Germinal center (tissue), 1 donor: ENCODE results near the gene RXRA.

Experiments used
- DNase-seq: peaks from one replicate; pipeline ENCODE4 v3.0.0; 2012; ENCODE audit warnings: mixed read lengths, low spot score

RXRA gene

DNA sequence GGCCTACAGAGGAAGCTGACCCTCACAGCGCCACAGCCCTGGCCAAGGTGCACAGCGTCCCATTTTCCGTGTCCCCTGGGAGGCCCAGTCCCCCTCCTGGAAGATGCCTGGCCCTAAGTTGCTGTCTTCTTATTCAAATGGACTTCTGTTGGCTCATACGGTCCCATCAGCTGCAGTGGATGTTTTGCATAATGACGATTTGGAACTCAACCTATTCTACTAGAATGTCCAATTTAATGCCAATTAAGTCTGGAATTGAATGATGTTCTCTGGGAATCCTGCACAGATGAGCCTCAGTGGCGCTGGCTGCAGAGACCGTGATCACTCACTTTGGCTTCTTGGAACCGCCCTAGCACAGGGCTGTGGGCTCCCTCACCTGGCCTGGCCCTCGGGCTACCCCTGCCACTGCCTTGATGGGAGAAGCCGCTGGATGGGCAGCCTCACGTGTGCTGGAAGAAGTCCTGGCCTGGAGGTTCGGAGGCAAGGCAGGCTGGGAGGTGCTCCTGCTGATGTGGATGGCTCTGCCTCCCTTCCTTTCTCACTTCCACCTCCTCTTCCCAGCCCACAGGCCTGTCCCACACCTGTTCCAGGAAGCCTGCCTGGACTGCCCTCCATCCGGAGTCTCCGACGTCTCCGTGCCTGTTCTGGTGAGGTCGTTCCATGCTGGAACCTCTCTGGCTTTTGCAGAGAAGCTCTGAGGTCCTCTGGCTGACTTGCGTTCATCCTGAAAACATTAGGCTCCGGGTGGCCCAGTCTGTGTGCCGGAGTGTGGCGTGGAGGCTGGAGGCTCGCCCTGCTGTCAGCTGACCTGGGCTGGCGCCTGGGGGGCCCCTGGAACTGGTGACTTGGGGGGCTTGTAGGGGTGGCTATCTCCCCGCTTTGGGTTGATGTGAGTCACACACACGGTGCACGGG is 147.1 kb downstream of the RXRA start:
- no peak for DNase-seq

DNA sequence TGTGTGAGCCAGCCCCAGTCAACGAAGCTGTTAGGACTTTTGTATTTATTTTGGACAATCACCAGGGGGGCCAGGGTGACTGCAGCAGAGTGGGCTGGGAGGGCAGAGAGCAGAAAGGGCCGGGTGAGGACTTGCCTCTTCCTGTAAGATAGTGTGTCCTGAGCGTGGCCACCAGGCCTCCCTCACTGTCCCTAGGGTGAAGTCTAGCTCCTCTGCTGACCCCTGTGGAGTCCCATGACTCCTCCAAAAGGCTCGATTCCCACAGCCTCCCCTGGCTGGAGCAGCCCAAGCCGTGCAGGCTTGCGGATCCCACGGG is 147.8 kb downstream of the RXRA start:
- no peak for DNase-seq

DNA sequence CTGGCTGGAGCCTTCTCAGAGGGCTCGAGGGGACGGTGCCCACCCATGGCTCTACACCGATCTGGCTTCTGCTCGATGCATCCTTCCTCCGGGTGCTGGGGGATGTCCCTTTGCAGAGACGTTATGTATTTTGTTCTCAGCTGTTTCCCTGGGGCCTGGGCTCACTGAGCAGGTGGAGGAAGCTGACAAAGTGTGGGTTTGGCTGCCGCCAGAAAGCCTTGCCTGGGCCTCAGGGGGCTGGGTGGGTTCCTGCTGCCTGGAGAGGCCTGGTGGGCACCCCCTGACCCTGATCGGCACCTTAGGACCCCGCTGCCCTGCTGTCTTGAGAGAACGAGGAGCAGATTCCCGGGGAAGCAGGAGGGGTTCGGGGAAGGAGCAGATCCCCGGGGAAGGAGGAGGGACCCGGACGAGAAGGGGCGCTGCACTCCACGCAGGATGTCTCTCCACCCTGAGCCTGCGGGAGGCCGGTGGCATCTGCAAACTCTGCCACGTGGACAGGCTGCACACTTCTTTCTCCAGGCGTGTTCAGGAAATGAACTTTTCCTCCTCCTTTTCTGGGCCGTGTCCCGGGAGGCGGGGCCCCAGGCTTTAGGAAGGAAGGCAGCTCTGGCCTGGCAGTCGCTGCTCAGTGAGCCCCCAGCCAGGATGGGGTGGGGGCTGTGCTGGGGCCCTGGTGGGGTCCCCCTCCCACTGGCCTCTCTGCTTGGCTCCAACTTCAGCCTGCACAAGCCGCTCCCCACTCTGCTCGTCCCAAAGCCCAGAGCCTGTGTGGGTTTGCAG is 148.9 kb downstream of the RXRA start:
- DNase-seq, result peak; percentile 22

DNA sequence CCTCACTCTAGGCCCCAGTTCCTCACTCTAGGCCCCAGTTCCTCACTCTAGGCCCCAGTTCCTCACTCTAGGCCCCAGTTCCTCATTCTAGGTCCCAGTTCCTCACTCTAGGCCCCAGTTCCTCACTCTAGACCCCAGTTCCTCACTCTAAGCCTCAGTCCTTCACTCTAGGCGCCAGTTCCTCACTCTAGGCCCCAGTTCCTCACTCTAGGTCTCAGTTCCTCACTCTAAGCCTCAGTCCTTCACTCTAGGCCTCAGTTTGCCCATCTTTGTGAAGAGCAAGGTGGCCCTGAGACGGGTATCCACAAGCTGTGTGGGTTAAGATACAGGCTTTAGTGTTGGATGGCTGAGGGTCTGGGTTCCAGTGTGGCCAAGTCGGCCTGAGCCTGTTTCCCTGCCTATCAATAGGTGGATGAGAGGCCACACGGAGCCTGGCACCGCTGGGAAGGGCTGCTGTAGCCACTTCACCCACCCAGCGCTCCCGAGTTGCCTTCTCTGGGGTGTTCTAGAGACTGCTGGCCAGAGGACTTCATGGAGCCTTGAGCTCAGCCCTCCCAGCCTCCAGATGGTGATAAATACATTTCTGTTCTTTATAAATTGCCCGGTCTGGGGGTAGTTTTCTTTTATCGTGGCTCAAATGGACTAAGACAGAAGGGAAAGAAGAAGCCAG is 150.2 kb downstream of the RXRA start:
- DNase-seq, result no peak

DNA sequence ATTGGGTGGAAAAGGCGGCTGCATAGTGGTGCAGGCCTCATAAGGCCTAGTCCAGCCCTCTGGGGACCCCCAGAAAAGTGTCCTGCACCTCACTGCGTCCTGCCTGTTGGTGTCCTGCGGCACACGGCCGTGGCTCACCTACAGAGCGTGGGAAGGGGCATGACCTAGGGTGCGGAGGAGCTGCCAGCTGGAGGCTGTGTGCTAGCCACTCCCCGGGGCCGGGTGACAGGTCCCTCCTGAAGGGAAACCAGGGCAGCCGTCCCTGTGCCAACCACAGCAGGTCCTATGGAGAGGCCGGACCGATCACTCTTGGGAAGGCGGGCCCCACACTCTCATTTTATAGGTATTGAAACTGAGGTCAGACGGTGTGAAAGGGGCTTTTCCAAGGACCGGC is 150.7 kb downstream of the RXRA start:
- no peak for DNase-seq

DNA sequence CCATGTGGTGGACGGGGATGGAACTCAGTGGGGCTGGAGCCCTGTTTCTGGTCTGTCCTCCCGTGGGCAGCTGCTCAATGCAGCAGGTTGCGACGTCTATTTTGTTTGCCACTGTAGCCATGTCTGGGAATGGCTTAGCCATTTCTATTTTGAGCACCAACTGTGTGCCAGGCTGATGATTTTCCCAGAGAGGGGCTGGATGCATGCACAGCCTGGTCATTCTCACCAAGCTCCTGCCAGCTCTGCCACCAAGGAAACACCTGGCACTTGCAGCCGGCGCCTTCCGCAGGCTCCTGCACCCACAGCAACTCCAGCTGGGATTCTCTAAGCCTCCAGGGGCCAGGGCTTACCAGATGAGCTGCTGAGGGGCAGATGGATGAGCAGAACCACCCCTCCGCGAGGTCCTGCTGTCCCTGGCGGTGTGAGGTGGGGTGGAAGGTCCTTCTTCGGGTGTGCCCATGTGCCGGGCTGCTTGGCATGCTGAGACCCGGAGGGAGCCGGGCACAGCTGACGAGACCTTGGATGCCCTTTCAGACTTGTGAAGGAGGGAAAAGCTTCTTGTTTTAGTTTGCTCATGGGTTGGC is 151.2 kb downstream of the RXRA start:
- no peak for DNase-seq

DNA sequence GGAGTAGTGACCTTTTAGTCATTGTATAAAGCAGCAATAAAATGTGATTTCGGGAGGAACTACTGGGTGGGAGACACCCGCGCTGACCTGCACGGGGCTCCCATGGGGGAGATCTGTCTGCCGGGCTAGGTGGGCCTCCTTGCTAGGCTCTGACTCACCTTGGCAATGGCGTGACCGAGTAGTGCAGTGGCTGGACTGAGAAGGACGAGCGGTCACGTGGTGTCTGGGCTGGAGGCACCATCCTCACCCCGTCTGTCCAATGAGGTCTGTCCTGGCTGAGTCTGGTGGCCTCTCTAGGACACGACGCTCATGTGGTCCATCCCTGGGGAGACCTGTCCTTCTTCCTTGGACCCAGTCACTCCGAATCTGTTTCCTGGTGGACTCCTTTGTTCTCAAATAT is 151.7 kb downstream of the RXRA start:
- DNase-seq, result no peak

DNA sequence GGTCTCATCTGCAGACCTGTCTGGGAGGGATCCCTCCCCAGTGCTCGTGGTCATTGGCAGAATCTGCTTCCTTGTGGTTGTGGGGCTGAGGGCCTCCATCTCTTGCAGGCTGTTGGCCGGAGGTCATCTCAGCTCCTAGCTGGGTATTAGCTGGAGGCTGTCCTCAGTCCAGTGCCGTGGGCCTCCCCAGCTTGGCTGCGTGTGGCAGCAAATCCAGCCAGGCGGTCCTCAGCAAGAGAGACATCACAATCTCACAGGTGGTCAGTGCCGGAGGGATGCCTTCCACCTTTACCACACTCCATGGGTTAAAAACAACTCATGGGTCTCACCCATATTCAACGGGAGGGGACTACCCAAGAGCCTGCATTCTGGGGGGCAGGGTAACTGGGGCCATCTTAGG is 155.5 kb downstream of the RXRA start:
- DNase-seq, result no peak

DNA sequence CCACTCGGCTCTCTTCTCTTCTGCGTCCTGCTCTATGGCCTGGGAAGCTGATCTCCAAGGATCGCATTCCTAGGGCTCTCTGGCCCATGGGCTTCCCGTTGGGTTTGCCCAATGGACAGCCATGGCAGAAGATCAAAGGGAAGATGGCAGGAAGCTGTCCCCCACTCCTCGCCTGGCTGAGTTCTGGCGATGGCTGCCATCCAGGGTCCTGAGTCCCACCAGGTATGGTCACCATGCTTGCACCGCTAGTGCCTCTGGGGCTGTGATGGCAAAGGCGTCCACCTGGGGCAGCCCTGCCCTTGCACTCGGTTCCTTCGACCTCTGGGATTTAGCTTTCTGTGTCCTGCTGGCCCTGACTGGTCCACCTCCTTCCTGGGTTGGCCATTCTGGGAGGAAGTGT is 156.0 kb downstream of the RXRA start:
- no peak for DNase-seq

DNA sequence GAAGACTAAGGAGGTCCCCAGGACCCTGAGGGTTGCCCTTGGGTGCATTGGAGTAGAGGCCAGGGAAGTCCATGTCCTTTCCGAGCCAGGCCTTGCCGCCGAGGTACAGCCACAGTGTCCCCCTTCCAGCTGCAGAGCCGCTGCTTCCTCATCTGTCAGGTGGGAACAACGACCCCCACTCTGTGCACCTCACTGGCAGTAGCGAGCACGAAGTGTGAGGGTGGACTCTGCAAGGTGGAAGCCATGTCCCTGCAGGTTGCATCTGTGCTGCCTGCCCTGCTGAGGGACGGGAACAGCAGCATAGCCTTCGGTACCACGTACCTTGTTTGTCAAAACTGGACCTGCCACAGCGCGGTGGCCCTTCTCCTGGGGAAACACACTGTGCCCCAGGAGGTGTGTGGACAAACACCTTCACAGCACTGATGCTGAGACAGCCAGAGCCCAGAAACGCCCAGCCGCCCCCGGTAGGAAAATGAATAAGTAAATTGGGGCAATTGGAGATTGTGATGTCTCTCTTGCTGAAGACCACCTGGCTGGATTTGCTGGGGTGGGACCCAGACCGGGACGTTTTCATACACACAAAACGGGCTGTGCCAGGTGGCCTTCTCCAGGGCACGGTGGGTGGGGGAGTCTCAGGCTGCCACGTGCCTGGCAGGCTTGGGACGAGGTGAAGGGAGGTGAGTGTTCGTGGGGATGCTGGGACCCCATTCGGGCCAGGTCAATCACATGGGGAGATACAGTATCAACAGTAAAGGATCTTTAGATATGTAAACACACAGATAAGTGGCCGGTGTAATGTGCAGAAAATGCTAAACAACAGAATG is 157.3 kb downstream of the RXRA start:
- no peak for DNase-seq

DNA sequence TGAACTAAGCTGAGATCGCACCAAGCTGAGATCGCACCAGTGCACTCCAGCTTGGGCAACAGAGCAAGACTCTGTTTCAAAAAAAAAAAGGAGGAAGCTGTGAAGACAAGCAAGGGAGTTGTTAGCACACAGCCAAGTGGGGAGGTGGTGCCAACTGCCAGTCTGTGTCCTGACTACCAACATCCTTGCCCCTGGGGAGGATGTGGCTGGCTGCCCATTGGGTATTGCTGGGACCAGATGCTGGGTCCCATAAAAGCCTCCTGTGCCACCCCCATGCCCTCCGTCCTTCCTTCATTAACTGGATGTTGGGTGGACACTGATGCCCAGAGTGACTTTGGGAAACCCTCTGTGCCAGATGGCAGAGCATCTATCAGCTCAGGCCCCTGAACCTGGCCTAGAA is 158.2 kb downstream of the RXRA start:
- no peak for DNase-seq

DNA sequence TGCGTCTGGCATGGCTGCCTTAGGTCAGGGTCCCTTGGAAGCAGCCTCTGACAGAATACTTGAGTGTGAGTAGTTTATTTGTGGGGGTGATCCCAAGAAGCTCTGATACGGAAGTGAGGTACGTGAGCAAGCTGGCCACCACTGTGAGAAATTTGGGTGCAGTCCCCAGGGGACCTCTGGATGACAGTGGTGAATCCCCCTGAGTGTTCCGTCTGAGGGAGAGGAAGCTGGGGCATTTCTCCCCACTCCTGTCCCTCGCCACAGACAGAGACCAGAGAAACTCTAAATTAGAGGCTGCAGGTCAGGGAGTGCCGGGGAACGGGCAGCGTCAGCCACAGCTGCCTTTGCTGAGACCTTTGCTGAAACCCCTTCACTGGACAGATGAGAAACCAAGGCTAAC is 159.4 kb downstream of the RXRA start:
- no peak for DNase-seq

DNA sequence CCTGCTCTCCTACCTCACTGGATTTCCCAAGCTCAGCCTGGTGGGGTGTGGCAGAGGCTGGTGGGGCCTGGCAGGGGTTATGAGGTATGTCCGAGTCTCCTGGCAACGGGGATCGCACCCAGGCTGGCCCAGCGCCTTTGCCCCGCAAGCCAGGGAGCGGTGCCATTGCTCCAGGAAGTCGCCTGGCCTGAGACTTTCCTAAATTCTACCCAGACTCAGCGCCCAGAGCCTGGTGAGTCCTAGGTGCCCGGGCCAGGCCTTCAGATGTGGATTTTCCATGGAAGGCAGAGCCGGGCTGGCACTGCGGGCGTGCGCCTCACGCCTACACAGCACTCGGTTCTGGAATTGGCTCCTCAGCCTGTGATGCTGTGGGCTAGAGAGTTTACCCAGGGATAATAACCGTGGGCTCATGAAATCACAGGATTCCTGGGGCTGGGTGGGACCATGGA is 159.9 kb downstream of the RXRA start:
- no peak for DNase-seq

DNA sequence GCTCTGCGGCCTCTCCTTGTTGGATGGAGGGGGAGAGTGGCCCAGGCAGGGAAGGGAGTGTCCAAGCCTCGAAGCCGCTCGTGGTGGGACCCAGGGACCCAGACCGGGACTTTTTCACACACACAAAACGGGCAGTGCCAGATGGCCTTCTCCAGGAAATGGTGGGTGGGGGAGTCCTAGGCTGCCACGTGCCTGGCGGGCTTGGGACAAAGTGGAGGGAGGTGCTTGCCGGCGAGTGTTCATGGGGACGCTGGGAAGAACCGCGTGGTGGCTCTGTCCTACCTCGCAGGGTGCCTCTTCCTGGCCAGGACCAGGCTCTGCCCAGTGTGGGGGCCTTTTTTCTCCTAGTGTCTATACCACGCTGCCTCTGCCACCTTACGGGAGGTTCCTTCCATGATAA is 160.3 kb downstream of the RXRA start:
- DNase-seq, result no peak
